NCI-H748 treated with DMSO at 0.1 percent for 48 hours (cell line): Measurements from ENCODE around the gene SMIM5.

Experiments
- DNase-seq: peaks from one replicate; lab custom pipeline; 2025; lab: John Stamatoyannopoulos, UW

The SMIM5 gene

DNA sequence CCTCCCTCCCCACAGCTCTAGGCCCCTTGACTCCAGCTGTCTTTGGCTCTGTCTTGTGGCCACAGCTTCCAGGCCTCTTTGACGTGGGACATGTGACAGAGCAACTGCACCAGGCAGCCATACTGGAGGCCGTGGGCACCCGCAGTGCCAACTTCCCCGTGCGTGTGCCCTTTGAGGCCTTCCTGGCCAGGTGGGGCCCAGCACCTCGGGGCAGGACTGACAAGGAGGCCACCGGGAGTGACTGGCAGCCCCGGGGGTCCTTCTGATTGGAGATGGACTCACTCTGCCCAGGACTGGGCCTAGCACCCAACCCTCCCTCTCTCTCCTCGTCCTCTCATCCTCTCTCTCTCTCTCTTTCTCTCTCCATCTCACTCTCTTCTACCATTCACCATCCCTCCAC, 30.1 kb upstream of the SMIM5 start:
- DNase-seq: no peak

DNA sequence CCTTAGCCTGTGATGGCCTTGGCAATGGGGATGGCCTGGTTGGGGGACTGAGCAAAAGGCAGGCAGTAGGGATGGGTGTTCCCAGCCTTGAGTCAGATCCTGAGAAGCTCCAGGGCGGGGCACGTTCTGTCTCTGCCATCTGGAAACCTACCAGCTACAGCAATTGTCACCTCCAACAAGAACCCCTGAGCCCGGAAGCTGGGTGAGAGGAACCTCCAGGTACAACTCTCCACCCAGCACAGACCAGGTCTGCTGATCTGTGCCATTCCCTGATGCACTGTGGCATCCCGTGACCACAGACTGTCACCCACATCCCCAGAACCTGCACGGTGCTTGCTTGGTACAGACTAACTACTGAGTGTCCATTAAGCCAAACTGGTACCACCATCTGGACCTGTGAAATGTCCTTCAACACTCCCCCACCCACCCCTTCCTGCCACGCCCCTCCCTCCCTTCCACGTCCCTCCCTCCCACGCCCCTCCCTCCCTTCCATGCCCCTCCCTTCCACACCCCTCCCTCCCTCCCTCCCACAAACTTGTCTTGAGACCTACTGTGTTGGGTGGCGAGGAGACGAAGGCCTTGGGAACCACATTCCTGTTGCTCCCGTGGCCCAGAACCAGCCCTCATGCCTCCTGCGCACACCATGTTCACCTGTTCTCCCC, 29.1 kb upstream of the SMIM5 start:
- DNase-seq: no peak

DNA sequence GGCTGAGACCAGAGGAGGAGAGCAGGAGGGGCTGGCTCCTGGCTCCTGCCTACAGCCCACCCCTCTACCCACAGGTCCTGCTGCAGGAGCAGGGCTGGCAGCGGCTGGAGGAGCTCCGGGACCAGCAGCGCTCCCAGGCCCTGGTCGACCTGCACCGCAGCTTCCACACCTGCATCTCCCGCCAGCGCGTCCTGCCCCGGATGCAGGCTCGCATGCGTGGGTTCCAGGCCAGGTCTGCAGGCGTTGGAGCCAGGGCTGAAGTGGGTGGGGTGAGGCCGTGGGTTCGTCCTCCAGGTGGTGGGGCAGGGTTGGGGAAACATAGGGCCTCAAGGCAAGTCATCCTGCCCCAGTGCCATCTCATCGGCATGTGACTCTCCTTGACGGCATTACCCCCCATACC, 27.4 kb upstream of the SMIM5 start:
- no peak for DNase-seq

DNA sequence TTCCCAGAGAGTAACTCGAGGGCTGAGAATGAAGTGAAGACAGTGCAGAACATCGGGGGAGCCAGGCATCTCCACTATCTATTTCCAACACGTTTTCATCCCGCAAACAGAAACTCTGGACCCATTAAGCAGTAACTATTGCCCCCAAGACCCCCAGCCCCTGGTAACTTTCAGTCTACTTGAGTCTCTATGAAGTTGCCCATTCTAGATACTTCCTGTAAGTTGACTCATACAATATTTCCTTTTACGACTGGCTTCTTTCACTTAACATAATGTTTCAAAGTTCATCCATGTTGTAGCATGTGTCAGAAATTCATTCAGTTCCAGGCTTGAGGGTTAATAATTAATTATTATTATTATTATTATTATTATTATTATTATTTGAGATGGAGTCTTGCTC, 26.1 kb upstream of the SMIM5 start:
- no peak for DNase-seq

DNA sequence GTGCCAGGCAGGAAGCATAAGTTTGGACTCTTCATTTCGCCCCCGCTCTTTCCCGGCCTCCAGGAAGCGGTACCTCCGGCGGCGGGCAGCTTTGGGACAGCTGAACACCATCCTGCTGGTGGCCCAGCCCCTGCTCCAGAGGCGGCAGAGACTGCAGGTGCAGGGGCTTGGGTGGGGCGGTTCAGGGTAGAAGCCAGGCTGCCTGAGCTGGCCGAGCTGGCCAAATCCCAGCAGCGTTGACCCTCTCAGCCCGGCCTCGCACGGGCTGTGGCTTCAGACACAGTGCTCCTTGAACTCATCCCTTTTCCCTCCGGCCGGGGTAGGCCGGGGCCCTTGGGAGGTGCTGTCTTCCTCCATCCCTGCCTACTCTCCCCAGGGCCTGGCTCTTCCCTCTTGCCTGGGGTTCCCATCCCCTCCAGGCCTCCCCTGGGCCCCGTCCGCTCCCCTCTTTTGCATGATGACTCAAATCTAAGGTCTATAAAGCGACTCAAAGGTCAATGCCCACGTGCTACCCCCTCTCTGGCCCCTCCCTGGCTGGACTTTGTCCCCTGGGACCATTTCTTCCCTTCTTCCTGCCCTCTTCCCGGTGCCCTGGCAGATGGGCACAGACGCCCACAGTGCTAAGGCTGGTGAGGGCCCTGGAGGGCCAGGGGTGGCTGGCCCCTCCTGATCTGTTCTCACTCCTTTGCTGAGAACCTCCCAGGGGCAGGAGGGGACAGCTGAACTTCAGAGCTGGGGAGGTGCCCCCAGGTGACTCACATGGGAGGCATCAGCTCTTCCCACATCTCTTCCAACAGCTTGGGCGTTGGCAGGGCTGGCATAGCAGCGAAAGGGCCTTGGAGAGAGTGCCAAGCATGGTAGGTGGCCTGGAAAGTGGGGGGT, 22.9 kb upstream of the SMIM5 start:
- no peak for DNase-seq

DNA sequence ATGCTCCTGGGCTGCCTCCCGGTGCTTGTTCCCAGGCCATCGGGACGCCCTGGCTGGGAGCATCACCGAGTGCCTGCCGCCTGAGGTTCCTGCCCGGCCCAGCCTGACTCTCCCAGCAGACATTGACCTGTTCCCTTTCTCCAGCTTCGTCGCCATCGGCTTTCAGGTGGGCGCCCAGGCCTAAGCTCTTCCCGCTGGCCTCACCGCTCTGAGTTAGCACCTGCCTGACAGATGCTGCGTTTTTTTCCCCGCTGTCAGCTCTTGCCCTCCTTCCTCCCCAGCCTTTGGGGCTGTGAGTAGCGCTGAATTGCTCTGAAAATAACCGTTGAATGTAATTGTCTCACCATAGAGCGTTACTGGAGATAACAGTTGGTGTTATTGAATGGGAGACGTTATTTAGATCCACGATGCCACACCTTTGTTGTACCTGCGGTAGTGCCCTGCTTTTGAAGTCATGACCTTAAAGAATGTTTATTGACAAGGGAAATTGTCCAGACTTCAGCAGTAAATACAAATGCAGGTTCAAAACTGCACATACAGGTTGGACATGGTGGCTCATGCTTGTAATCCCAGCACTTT, 21.3 kb upstream of the SMIM5 start:
- peak; percentile 69 for DNase-seq

DNA sequence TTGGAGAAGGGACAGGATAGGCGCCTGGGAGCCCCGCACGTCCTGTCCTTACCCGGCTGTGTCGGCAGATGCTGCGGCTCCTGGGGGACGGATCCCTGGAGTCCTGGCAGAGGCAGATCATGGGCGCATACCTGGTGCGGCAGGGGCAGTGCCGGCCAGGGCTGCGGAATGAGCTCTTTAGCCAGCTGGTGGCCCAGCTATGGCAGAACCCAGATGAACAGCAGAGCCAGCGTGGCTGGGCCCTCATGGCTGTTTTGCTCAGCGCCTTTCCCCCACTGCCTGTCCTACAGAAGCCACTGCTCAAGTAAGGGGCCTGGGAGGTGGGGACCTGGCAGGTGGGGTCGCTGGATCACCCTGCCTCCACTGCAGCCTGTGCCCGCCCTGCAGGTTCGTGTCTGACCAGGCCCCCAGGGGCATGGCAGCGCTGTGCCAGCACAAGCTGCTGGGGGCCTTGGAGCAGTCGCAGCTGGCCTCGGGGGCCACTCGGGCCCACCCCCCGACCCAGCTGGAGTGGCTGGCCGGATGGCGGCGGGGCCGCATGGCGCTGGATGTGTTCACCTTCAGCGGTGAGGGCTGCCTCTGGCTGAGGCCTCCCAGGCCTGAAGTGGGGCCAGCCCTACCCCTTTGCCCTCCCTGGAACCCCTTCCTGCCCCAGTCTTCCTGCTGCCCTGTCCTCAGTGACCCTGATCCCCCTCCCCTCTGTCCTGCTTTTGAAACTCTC, 20.2 kb upstream of the SMIM5 start:
- no peak for DNase-seq

DNA sequence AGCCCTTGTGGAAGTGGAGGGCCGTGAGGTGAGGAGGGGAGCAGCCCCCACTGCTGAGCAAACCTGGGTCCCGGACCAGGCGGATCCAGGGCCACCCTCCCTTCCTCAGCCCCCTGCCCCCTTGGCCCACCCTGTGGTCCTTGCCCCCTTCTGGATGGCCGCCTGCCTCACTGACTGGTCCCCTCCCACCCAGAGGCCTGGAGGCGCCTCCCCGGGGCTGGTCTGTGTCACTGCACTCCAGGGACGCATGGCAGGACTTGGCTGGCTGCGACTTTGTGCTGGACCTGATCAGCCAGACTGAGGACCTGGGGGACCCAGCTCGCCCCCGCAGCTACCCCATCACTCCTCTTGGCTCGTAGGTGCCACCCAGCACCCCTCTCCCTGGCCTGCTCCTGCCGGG, 19.2 kb upstream of the SMIM5 start:
- DNase-seq: no peak

DNA sequence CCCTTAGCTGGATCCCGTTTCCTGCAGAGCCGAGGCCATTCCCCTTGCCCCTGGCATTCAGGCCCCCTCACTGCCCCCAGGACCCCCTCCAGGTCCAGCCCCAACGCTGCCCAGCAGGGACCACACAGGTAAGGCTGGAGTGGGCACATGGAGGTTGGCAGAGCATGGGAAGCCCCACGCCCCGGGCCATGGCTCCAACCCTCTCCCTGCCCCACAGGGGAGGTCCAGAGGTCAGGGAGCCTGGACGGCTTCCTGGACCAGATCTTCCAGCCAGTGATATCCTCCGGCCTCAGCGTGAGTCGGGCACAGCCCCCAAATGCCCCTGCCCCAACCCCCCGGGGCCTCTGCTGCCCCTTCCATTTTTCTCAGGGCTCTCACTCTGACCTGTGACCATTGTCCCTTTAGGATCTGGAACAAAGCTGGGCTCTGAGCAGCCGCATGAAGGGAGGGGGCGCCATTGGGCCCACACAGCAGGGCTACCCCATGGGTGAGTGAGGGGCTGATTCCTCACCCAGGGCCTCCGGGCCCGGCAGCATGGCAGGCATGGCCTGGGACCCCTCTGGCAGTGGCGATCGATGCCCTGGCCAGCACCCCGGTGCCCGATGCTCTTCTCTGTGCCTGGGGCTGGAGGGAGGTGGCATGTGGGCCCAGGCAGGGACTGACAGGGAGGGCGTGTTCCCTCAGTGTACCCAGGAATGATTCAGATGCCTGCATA, 18.5 kb upstream of the SMIM5 start:
- no peak for DNase-seq

DNA sequence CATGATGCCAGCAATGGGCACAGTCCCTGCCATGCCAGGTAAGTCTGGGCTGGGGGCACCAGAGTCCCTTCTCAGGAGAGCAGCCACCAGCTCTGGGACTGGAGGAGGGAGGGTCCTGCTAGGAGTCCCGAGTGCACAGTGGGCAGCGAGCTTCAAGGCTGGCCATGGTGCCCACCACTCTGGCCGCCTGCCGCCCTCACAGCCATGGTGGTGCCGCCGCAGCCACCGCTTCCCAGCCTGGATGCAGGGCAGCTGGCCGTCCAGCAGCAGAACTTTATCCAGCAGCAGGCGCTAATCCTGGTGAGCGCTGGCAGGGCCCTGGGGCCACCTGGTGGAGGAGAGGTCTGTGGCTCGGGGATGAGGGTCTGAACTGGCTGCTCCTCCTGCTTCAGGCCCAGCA, 17.9 kb upstream of the SMIM5 start:
- DNase-seq: no peak

DNA sequence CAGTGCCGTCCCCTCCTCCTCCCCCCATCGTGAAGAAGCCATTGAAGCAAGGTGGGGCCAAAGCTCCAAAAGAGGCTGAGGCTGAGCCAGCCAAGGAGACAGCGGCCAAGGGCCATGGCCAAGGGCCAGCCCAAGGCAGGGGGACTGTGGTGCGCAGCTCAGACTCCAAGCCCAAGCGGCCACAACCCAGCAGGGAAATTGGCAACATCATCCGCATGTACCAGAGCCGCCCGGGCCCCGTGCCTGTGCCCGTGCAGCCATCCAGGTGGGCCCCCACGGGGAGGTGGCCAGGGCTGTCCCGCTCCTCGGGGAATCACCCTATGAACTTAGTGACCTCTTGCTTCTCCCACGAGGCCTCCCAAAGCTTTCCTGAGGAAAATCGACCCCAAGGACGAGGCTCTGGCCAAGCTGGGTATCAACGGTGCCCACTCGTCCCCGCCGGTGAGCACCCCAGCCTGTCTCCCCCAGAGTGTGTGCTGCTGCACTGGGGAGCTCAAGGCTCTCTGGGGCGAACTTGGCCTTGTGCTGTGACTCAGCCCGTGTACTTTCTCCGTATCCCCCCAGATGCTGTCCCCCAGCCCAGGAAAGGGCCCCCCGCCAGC, 16.6 kb upstream of the SMIM5 start:
- no peak for DNase-seq

DNA sequence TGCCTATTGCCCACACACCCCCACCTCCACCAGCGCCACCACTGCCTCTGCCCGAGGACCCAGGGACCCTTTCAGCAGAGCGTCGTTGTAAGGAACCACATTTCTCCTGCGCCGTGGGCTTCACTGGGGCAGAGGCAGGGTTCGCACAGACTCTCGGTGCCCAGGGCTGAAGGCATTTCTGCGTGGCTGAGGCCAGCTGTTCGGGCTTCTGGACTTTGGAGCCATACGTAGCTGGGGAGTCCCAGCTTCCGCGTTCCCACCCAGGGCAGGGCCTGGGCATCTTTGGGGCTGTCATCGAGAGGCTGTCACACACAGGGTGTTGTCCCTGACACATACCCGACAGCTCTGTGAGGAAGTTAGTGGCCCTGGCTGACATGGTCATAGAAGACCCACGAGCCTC, 16.0 kb upstream of the SMIM5 start:
- DNase-seq: no peak

DNA sequence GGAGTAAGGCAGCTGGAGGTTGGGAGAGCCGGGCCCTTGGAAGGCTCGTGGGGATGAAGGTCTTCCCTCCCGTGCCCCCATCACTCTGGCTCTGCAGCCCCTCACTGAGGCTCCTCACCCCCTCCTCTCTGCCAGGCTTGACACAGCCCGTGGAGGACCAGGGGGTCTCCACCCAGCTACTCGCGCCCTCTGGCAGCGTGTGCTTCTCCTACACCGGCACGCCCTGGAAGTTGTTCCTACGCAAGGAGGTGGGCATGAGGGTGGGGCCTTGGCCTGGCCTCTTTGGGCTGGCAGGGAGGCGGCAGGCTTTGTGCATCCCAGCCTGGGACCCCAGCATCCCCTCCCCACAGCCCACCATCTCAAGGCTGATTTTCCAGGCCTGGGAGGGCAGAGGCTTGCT, 15.6 kb upstream of the SMIM5 start:
- DNase-seq: no peak

DNA sequence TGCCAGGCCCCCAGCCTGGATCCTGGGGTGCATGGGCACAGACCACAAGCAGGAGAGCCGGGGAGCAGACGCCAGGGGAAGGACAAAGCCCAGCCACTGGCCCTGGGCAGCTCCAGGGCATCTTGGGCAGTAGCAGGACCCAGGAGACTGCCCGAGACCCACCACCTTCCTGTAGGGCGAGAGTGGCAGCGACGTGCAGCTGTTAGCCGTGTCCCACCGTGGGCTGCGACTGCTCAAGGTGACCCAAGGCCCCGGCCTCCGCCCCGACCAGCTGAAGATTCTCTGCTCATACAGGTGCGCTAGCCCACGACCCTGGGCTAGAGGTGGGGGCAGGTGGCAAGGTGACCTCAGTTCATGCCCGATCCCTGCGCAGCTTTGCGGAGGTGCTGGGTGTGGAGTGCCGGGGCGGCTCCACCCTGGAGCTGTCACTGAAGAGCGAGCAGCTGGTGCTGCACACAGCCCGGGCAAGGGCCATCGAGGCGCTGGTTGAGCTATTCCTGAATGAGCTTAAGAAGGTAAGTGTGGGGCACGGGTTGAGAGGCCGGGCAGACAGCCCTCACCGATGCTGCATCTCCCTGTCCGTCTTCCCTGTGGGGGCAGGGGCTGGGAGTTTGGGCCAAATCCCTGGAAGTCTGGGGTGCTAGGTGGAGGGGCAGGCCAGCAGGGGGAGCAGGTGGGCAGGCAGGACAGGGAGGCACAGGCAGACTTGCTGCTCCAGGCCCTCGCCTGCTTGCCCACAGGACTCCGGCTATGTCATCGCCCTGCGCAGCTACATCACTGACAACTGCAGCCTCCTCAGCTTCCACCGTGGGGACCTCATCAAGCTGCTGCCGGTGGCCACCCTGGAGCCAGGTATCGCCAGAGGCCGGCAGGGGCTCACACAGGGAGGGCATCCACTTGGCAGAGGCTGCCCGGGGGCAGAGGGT, 13.5 kb upstream of the SMIM5 start:
- DNase-seq: no peak

DNA sequence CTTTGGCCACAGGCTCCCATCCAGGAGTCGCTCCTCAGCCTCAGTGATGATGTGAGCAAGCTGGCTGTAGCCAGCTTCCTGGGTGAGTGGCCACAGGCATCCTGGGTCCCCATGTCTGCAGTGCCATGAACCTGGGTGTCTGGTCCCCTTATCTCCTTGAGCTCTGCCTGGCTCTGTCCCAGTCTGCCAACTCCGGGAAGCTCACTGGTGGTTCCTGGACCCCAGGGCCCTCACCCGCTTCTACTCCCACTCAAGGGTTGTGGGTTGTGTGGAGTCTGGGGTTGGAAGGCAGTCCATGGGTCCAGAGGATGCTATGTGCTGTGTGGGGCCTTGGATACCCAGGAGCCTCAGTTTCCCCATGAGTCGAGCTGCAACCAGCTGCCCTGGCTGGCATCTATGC, 11.7 kb upstream of the SMIM5 start:
- no peak for DNase-seq

DNA sequence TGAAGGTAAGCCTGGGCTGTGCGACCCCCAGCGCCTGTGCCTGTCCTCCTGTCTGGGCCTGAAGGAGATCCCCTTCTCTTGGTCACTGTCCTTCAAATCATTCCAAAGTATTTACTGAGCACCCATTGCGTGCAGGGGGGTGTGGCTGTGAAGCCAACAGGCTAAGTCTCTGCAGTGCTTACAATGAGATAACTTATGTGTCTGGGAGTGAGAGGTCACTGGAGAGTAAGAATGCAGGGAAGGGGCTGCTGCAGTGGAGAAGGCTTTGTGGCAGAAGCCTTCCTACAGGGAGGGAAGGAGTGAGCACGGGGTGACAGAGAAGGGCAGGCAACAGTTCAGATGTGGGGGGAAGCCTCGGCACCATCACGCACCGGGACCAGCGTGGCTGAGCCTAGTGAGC, 11.2 kb upstream of the SMIM5 start:
- no peak for DNase-seq

DNA sequence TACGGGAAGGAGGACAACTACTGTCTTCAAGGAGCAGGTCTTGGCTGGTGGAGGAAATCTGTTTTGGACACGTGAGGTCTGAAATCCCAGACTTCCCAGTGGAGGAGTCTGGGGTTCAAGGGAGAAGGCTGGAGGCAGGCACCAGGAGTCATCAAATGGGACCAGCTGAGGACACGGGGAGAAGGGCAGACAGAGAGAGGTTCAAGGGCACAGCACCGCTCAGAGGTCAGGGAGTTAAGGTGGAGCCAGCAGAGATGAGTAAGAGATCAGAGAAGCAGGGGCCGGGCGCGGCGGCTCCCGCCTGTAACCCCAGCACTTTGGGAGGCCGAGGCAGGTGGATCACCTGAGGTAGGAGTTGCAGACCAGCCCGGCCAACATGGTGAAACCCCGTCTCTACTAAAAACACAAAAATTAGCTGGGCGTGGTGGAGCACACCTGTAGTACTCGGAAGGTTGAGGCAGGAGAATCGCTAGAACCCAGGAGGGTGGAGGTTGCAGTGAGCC, 10.4 kb upstream of the SMIM5 start:
- DNase-seq: no peak

DNA sequence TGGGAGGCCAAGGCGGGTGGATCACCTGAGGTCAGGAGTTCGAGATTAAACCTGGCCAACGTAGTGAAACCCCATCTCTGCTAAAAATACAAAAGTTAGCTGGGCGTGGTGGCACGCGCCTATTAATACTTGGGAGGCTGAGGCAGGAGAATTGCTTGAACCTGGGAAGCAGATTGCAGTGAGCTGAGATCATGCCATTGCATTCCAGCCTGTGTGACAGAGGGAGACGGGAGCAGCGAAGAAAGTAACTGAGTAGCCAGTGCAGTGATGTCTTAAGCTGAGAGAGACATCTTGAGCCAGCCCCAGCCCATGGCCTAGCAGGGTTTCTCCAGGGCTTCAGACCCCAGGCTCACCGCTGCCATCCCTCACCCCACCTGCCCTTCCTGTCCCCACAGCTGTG, 9.8 kb upstream of the SMIM5 start:
- no peak for DNase-seq

DNA sequence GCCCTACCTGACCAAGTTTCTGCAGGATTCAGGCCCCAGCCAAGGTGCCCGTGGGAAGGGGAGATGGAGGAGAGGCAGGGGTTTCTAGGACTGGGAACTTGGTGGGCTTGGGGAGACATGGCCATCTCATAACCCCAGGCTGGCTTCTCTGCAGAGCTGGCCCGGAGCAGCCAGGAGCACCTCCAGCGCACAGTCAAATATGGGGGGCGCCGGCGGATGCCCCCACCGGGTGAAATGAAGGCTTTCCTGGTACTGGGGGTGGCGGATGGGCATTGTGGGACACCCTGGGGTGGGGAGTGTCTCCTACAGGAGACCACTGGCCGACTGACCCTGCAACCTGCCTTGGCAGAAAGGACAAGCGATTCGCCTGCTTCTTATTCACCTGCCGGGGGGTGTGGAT, 9.2 kb upstream of the SMIM5 start:
- no peak for DNase-seq

DNA sequence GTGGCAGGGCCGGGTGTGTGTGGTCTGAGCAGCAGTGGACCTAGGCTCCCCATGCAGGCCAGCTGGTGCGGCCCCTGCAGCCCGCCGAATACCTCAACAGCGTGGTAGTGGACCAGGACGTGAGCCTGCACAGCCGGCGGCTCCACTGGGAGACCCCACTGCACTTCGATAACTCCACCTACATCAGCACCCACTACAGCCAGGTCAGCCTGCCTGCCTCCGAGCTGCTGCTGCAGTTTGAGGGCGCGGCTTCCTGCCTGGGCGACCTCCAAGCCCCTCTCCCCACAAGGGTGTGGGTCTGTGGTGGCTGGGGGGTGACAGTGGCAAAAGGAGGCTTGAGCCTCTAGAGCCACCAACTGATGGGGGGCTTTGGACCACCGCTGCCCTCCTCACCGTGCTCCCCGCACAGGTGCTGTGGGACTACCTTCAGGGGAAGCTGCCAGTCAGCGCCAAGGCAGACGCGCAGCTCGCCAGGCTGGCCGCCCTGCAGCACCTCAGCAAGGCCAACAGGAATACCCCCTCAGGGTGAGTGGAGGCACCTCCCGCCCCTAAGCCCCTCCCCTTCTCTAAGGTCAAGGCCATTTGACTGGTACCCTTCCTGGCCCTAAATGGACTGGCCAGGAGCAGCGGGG, 8.4 kb upstream of the SMIM5 start:
- no peak for DNase-seq
